ENCODE measurements around the gene RNF220. TPM values are rescaled to one million over a fixed set of nuclear protein-coding genes. Genes with fewer than 3 reads are reported as not detected.

RNF220 gene
- total RNA-seq (100 to 1,000 TPM in 3 of 4 donors, 10 to 100 TPM in 1; 82.8 to 122 (median 114) TPM), polyA plus RNA-seq (10 to 100 TPM; 49.5 to 80.6 (median 56.5) TPM)

GRCh38 chr1:44405031-44405797 is at the start of gene RNF220:
Gene RNF220, plus strand, starts transcription at chr1:44405255.
- Histone ChIP-seq H3K4me1 (peaks cover 0 to 39% (median 37%) of the 10 kb centered on the region in 4 donors), H3K9me3 (no peaks in the 10 kb centered on the region), H3K27ac (peak within 1 kb of the TSS in 2 of 4 donors; percentile 18 to 34), H3K27me3 (peaks cover 57 to 99% (median 90%) of the 10 kb centered on the region in 3 donors), H3K36me3 (no peaks in the 10 kb centered on the region), H3K4me3 (peak within 1 kb of the TSS; percentile 15 to 42 (median 32))
- DNase-seq: no peak
- intact Hi-C loops (cut with DNase I): no loop called here
- TF ChIP-seq EP300 (IDR thresholded peaks at IDR 0.05): no peak
- TF ChIP-seq POLR2AphosphoS5 (IDR thresholded peaks at IDR 0.05): peak in 2 of 4 donors; percentile 5 to 19
- 1% methylated on average over 55 of the region's 55 CpGs for WGBS, 2 donors

DNA sequence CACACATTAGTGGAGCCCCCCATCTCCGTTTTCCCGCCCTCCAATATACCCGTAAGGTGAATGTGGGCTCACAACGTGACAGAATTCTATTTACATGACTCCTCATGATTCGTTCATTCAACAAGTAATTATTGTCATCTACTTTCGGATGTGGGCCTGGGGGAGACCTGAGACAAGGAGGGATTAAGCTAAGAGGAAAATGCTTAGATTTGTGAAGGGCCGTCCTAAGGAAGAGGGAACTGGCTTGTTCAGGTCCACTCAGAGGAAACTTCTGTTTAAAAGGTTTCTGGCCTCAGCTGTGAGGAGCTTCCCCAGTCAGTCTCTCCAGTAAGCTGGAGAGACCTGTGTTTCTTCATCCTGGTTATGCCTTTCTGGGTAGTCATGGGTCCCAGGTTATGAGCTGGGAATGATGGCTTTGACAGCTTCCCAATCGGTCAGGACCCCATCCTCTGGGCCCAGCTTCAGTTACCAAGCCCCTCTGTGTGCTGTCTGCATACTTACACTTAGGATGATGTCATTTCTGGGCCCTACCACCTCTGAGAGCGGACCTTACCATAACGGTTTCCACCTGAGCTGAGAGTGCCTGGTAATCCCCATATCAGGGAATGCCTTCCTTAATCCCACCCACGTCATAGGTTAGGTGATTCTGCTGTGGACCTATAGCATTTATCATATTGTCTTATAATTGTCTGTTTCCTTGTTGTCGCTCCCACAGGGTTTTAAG is 49.3 kb upstream of the RNF220 start:
- peaks cover 0 to 27% (median 23%) of the 10 kb centered on the region in 4 donors for H3K4me1 ChIP-seq
- intact Hi-C loops (cut with DNase I): loop anchor here (1.0 kb wide), 1 partner anchor 319 kb away; the partner anchor contains the start of genes ARMH1 and TMEM53
- no peaks in the 10 kb centered on the region for H3K36me3 ChIP-seq

GRCh38 chr1:44357710-44358109 is 47.3 kb upstream of the RNF220 start:
- 83 to 86% methylated on average over 4 of the region's 4 CpGs for WGBS, 2 donors
- no peak overlapping the region for H3K27ac ChIP-seq
- no peak overlapping the region for H3K4me3 ChIP-seq
- intact Hi-C loops (cut with DNase I): no loop called here
- TF ChIP-seq EP300 (IDR thresholded peaks at IDR 0.05) (no peak), POLR2AphosphoS5 (IDR thresholded peaks at IDR 0.05) (no peak), POLR2A (IDR thresholded peaks at IDR 0.05) (no peak)
- TF ChIP-seq, protein P1, sequence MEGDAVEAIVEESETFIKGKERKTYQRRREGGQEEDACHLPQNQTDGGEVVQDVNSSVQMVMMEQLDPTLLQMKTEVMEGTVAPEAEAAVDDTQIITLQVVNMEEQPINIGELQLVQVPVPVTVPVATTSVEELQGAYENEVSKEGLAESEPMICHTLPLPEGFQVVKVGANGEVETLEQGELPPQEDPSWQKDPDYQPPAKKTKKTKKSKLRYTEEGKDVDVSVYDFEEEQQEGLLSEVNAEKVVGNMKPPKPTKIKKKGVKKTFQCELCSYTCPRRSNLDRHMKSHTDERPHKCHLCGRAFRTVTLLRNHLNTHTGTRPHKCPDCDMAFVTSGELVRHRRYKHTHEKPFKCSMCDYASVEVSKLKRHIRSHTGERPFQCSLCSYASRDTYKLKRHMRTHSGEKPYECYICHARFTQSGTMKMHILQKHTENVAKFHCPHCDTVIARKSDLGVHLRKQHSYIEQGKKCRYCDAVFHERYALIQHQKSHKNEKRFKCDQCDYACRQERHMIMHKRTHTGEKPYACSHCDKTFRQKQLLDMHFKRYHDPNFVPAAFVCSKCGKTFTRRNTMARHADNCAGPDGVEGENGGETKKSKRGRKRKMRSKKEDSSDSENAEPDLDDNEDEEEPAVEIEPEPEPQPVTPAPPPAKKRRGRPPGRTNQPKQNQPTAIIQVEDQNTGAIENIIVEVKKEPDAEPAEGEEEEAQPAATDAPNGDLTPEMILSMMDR (IDR thresholded peaks at IDR 0.05): no peak
- H3K4me1 ChIP-seq: peaks cover 0 to 25% (median 20%) of the 10 kb centered on the region in 4 donors
- no peaks in the 10 kb centered on the region for H3K27me3 ChIP-seq
- no peaks in the 10 kb centered on the region for H3K36me3 ChIP-seq
- DNase-seq: no peak
- no peaks in the 10 kb centered on the region for H3K9me3 ChIP-seq

More for the DNA sequence above, 49.3 kb upstream of the RNF220 start:
- no peak for DNase-seq
- TF ChIP-seq POLR2AphosphoS5 (IDR thresholded peaks at IDR 0.05) (no peak), EP300 (IDR thresholded peaks at IDR 0.05) (no peak), POLR2A (IDR thresholded peaks at IDR 0.05) (no peak)
- TF ChIP-seq, protein P1 (IDR thresholded peaks at IDR 0.05): no peak
- 77 to 83% methylated on average over 12 of the region's 12 CpGs for WGBS, 2 donors
- no peaks in the 10 kb centered on the region for H3K9me3 ChIP-seq
- H3K4me3 ChIP-seq: peak overlapping the region in 3 of 4 donors; percentile 88 to 99 (median 90)
- peak overlapping the region in 2 of 4 donors; percentile 75 for H3K27ac ChIP-seq
- no peaks in the 10 kb centered on the region for H3K27me3 ChIP-seq

DNA sequence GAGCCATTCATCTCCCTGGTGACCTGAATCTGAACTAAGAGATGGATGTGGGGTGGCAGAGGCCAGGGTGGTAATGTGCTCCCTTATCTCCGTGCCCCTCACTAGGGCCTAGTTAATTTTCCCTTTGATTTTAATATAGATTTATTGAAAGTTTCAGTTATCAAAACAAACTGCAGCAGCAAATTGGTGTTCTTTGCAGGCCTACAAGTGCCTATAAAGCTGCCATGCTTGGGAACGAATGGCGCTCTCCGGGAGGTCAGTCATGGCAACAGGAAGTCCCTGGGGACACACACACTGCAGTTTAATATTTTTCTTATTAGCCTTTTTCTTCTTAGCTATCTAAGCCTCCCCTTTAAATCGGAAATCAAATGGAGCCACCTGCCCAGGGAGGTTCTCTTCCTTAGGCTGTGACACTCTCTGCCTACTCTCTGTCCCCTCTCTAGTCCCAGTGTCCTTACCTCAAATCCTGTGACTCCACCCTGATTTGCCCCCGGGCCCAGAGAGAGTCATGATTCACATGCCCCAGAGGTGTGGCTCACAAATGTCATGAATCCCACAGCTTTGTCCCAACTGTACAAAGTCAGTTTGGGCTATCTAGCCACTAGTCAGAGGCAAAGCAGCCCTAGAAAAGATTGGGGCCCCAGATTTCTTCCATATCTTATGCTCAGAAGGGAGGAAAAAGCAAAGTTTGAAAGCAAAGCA is 45.7 kb upstream of the RNF220 start:
- H3K4me1 ChIP-seq: peaks cover 0 to 8% (median 4%) of the 10 kb centered on the region in 4 donors
- 78 to 83% methylated on average over 6 of the region's 6 CpGs for WGBS, 2 donors
- H3K36me3 ChIP-seq: no peaks in the 10 kb centered on the region
- no peak overlapping the region for H3K4me3 ChIP-seq
- intact Hi-C loops (cut with DNase I): no loop called here
- no peaks in the 10 kb centered on the region for H3K27me3 ChIP-seq
- TF ChIP-seq EP300 (IDR thresholded peaks at IDR 0.05) (no peak), POLR2AphosphoS5 (IDR thresholded peaks at IDR 0.05) (no peak), POLR2A (IDR thresholded peaks at IDR 0.05) (no peak)
- TF ChIP-seq, protein P1 (IDR thresholded peaks at IDR 0.05): no peak
- no peak for DNase-seq
- H3K27ac ChIP-seq: no peak overlapping the region
- H3K9me3 ChIP-seq: no peaks in the 10 kb centered on the region
